DMS114 treated with DMSO at 0.1 percent for 48 hours (cell line): ENCODE data around the gene C6orf89.
"Not testable (repeated sequence)": the region's sequence is repeated elsewhere in the genome, so short reads cannot be mapped to it uniquely, and the experiment has no call there.

ENCODE experiments used
- DNase-seq: peaks from one replicate; lab custom pipeline; 2025; ENCODE audit not compliant: unreplicated experiment; lab: John Stamatoyannopoulos, UW

The C6orf89 gene

DNA sequence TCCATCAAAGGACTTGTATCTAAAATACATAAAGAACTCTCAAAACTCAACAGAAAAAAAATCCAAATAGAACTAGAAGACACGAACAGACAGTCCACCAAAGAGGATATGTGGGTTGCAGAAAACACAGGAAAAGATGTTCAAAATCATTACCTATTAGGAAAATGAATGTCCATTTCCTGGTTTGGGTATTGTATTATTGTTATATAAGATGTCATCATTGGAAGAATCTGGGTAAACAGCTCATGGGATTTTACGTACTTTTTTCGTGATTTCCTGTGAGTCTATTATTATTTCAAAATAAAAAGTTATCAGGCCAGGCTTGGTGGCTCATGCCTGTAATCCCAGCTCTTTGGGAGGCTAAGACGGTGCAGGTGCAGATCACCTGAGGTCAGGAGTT lies 59.5 kb downstream of the C6orf89 start:
- DNase-seq: no peak

DNA sequence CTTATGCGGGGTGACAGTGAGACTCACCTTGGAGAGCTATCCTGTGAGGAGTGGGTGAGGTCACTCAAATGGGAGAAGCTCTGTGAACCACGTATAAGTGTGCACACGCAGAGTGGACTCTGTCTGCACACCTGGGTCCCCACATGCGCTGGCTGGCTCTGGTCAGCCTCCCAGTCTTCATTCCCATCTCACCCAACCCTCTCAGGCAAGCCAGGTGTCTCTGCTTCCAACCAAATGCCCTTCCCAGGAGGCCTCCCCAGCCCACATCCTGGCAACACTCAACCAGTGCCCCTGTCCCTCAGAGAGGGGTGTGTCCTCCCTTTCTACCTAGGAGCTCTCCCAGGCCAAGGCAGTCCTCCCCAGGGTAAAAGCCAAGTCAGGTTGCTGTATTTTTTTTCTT lies 60.8 kb downstream of the C6orf89 start:
- DNase-seq: no peak

DNA sequence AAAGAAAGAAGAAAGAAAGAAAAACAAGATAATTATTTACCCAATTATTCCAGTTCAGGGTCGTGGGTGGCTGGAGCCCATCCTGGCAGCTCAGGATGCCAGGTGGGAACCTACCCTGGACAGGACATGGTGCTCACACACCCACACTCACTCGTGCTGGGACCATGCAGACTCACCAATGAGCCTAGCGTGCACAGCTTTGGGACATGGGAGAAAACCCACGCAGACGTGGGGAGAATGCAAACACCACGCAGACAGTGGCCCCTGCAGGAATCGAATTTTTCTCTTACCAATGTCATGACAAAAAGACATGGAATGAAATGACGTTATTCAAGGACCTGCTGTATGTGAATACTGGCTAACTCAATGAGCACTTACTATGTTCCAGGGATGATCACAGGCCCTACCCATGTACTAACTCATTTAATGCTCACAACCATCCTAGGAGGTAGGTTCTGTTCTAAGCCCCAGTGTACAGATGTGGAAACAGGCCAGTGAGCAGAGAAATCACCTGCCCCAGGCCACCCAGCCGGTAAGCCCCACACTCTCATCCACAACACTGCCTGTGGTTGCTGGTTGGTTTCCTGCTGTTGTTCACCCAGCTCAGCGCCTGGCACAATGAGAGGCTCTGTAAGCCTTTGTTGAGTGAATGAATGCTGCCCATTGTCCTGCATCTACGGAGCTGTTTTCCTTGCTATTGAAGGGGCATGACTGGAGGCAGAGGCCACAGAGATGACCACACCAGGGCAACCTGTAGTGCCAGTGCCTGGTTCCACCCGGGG lies 62.0 kb downstream of the C6orf89 start:
- DNase-seq: no peak

DNA sequence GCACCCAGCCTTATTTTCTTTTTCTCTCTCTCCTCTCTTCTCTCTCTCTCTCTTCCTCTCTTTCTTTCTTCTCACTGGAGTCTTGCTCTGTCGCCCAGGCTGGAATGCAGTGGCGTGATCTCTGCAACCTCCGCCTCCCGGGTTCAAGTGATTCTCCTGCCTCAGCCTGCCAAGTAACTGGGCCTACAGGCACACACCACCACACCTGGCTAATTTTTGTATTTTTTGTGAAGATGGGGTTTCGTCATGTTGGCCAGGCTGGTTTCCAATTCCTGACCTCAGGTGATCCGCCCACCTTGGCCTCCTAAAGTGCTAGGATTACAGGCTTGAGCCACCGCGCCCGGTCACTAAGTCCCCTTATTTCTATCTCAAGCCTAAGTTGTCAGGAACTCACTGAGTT lies 63.3 kb downstream of the C6orf89 start:
- not testable (repeated sequence) for DNase-seq

DNA sequence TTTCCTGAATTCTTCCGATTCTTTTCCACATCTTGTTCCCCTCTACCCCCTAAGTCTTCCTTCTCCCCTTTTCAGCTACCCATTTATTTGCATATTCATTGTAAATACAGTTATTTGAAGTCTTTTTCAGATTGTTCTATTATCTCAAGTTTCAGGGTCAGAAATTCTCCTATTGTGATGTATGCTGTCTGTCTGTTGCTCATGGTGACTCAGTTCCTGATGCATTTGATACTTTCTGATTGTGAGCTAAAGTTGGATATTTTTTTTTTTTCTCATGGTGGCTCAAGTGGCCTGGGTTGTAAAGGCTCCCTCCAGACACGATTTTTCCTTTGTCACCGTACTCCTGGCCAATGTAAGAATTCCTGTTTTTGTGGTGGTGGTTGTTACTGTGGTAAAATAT lies 63.9 kb downstream of the C6orf89 start:
- DNase-seq: no peak

DNA sequence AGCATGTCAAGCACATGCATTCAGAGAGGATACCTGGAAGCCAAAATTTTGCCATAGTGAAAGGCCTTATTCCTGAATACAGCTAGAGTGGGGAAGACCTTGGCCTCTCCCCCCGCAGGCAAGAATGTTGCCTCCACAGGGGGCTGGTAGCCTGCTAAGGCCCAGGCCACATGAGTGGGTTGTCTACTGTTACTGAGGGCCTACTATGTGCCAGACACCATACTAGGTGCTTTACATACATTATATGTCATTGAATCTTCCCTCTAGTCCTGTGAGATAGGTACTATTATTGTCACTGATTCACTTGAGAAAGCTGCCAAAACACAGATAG lies 68.1 kb downstream of the C6orf89 start:
- no peak for DNase-seq

DNA sequence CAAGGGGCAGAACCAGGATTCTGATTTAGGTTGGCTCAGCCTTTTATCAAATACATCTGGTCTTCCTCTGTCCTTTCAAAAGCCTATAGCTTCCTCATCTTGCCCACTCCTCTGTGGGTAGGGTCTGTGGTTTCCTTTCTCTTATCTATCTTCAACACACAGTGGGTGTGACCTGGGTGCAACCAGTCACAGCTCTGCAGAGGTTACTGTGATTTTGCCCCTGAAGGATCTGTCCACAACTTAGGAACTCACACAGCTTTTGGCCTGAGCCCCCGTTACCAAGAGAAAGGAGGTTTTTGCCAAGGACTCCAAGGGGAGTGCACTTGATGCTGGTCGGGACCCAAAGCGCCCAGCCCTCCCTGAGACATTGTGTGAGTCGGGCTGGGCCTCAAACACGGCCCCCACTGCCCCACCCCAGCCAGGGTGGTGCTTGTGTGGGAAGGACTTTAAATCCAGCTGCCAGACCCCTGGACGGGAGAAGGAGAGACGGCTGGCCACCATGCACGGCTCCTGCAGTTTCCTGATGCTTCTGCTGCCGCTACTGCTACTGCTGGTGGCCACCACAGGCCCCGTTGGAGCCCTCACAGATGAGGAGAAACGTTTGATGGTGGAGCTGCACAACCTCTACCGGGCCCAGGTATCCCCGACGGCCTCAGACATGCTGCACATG lies 68.6 kb downstream of the C6orf89 start, which contains the start of gene PI16:
TSS of gene PI16 (plus strand) at position 477 of the 670 bp plus-strand sequence. CDS start at position 500, 23 bp downstream.
- no peak for DNase-seq

DNA sequence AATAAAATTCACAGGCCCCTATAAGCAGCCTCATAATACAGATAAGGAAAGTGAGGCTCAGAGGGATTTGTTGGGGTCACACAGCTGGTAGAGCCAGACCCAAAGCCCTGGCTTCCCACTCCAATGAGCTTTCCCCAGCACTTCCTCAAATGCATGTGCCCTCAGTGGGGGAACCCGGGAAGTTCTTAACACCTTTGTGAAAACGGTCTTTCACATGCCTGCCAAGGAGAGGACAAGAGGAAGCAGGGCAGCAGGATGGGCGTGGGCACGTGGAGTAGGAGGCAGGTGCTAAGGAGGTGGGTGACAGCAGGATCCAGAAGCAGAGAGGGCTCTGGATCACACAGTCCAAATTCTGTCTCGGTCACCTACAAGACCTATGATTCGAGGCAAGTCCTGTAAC lies 69.4 kb downstream of the C6orf89 start:
- no peak for DNase-seq

DNA sequence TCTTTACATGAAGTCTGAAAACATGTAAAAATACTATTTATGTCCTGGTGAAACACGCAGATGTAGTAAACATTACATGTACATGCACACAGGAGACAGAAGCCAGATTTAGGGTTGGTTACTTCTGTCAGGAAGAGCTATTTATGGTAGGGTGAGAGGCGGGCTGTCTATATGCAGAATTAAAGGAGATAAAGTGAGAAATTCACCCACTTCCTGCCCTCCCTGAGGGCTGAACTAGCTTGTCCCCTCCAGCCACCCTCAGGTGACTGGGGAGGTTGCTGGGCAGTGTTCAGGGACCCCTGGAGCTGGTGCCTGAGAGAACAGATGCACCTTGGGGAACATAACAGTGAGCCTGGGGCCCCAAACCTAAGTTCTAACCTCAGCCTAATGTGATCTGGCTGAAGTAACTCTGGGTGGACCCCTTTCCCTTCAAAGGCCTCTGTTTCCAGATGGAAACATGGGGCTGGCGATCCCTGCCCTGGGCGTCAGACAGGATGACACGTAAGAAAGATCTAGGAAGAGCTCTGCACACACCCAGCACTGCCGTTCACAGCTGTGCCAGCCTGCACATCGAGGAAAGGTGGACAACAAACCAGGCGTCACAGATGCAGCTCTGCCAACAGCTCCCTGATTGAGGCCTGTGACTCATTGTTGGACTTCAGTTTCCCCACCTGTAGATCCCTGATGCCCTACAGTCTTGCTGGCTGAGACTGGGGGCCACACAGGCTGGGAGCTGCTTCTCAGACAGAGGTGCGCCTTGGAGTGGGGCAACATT lies 70.1 kb downstream of the C6orf89 start:
- DNase-seq: no peak

DNA sequence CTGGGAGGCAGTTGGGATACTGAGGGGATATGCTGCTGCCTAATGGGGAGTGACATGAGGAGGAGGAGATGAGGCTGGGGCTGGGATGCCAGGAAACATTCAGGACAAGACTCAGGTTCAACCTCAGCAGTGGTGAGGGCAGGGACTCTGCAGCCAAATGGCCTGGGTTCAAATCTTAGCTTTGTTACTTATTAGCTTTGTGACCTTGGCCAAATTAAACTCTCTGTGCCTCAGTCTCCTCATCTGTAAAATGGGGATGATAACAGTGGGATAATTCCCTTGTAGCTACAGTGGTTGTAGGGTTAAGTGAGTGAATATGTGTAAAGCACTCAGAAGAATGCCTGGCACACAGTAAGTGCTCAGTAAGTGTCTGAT lies 70.7 kb downstream of the C6orf89 start:
- DNase-seq: no peak

DNA sequence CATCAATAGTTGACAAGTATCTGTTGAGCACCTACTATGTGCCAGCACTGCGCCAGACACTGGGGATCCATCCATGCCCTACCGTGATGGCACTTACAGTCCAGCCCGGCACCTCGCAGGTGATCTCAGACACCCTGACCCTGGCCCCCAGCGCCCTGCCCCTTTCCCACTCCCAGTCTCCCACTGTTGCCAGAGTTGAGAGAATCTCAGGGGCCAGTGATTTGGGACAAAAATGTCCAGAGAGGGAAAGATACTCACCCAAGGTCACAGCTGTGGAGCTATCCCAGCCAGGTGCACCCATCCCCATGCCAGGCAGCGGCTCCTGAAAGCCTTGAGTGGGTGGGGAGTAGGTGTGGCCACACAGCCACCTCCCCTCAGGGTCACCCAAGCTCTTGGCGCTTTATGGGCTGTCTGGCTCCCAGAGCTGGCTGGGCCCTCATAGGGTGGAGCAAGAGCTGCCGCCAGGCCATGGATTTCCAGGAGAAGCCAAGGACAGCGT lies 72.1 kb downstream of the C6orf89 start:
- no peak for DNase-seq

DNA sequence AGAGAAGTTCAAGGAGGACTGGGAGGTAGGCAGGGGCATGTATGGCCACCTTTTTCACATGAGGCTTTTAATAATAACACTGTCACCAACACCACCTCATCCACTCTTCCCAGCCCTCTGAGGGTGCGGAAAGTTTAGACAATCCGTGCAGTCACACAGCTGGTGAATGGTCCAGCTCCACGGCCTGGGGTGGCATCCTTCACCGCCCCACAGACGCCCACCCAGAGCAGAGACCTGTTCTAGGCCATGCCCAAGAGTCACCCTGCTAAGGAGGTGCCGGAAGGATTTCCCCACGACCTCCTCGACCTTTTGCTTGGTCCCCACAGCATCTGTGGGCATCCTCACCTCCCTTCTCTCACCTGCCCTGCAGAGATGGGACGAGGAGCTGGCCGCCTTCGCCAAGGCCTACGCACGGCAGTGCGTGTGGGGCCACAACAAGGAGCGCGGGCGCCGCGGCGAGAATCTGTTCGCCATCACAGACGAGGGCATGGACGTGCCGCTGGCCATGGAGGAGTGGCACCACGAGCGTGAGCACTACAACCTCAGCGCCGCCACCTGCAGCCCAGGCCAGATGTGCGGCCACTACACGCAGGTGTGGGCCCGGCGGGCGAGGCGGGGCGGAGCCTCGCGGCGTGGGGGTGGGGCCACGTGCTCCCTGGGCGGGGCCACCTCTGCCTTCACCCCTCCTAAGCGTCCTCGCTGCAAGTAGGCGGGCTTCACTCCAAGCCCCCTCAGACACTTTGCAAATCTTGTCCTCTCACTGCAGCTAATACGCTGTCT lies 73.2 kb downstream of the C6orf89 start:
- no peak for DNase-seq

DNA sequence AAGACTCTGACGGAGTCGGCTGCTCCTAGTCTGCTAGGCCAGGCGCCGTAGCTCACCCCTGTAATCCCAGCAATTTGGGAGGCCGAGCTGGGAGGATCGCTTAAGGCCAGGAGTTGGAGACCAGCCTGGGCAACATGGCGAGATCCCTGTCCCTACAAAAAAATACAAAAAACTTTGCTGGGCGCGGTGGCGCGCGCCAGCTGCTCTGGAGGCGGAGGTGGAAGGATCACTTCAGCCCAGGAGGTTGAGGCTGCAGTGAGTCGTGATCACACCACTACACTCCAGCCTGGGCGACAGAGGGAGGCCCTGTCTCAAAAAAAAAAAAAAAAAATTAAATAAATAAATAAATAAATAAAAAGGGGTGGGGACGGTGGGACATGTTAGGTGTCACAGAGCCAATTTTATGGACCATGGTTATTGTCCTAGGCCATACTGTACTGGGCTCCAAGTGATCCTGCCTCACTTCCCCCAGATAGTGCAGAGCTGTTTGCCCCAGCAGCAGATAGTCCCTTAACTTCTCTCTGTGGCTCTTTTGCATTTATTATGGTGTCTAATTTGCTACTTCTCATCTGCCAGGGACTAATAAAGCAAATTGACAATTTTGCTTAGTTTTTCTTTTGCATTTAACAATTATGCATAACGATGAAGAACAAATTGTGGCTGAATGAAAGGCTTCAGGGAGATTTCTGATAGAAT lies 74.0 kb downstream of the C6orf89 start:
- DNase-seq: no peak

DNA sequence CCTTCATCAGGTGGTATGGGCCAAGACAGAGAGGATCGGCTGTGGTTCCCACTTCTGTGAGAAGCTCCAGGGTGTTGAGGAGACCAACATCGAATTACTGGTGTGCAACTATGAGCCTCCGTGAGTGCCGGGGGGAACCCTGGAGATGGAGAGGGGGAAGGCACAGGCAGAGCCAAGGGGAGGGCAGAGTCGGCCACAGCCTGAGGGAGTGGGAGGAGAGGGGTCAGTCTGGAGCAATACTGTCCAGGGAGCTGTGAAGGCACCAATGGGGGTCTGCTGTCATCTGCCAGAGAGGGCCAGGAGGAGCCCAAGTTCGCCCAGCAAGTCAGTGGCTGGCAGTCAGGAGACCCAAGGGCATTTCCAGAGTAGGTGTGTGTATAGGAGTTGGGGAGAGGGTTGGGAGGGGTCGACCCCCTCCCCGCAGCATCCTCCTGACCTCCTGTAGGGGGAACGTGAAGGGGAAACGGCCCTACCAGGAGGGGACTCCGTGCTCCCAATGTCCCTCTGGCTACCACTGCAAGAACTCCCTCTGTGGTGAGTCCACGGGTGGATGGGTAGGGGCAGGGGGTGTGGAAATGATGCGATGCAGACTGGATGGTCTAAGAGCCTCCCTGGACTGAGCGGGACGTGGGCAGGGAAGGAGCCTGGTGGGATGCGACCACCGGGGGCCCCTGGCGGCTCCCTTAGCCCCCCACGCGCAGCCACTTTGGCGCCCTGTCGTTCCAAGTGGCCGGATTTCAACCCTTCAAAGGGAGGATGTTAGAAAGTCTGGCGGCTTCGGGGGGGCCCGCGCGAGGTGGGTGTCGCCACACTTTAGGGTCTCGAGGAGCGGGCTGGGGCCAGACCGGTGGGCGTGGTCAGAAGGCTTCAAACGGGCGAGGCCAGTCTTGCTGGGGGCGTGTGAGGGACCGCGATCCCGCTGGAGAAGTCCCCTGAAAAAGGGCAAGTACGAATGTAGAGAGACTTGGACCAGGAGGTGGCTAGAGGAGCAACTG lies 76.0 kb downstream of the C6orf89 start:
- DNase-seq: no peak

DNA sequence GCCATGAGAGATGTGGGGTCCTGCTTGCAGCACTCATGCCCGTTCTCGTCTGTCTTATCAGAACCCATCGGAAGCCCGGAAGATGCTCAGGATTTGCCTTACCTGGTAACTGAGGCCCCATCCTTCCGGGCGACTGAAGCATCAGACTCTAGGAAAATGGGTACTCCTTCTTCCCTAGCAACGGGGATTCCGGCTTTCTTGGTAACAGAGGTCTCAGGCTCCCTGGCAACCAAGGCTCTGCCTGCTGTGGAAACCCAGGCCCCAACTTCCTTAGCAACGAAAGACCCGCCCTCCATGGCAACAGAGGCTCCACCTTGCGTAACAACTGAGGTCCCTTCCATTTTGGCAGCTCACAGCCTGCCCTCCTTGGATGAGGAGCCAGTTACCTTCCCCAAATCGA lies 77.1 kb downstream of the C6orf89 start:
- DNase-seq: no peak

DNA sequence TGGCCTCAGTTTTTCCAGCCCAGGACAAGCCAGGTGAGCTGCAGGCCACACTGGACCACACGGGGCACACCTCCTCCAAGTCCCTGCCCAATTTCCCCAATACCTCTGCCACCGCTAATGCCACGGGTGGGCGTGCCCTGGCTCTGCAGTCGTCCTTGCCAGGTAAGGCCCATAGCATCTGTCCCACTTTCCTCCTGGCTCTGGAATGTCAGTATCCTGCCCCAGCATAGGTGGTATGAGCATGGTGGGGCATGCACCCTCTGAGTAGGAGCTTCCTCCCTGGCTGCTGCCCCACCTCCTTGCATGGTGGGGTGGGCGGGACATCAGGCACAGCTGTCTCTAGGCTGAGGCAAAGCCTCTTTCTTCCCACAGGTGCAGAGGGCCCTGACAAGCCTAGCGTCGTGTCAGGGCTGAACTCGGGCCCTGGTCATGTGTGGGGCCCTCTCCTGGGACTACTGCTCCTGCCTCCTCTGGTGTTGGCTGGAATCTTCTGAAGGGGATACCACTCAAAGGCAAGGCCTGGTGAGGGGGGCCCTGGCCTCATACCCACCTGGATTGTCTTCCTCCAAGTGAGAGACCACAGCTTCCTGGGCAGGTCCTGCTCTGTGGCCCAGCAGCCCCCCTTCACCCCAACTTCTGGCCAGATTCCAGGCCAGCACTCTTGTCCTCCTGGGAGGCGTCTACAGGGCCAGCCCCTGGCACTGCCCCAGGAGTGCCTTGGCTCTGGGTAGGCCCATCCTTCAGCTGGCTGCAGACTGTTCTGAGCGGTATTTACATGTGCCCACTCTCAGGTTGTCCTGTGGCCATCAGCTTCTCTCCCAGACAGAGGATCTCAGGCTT lies 77.9 kb downstream of the C6orf89 start:
- DNase-seq: no peak

DNA sequence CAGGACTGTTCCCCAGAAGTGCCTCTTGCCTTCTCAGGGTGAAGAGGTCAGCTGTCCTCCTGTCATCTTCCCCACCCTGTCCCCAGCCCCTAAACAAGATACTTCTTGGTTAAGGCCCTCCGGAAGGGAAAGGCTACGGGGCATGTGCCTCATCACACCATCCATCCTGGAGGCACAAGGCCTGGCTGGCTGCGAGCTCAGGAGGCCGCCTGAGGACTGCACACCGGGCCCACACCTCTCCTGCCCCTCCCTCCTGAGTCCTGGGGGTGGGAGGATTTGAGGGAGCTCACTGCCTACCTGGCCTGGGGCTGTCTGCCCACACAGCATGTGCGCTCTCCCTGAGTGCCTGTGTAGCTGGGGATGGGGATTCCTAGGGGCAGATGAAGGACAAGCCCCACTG lies 78.6 kb downstream of the C6orf89 start:
- DNase-seq: no peak

DNA sequence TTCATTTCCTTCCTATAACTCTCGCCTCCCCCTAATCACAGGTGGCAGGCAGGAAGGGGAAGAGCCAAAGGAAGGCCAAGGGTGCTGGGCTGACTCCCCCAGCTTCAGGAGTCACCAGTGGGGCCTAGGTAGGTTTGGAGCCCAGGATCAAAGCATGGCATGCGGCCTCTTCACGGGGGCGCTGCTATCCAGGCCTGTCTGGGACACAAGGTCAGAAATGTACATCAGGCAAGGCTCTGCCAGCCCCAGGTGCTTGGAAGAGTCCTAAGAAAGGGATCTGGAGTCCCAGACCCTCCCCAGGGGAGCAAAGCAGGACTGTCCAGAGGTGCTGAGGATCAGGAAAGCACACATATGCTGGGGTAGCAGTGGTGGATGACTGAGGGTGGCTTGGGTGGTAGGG lies 79.2 kb downstream of the C6orf89 start:
- no peak for DNase-seq
